ENCODE results near the gene EXTL2.
"Not testable (repeated sequence)": the region's sequence is repeated elsewhere in the genome, so short reads cannot be mapped to it uniquely, and the experiment has no call there.

Gene EXTL2

GRCh38 chr1:100902365-100902764 is 7.7 kb upstream of the EXTL2 start:
- no peak for DNase-seq (ENCODE audit: low read depth in 2 of 2)

GRCh38 chr1:100896481-100896982 is 1.9 kb upstream of the EXTL2 start:
- no peak for DNase-seq (ENCODE audit: low read depth in 2 of 2)

- peak; percentile 73 to 76 for DNase-seq (ENCODE audit: low read depth in 2 of 2)
These were observed 1.2 kb upstream of the EXTL2 start, which contains the start of gene SLC30A7 for GRCh38 chr1:100895540-100896480. TSS of gene SLC30A7 (plus strand) at chr1:100896090. CDS start at chr1:100896263, 173 bp downstream.

- DNase-seq (ENCODE audit: low read depth in 2 of 2), result no peak
These were observed 924 bp downstream of the EXTL2 start for GRCh38 chr1:100893718-100894117.

- no peak for DNase-seq (ENCODE audit: low read depth in 2 of 2)
These were observed 2.1 kb downstream of the EXTL2 start for GRCh38 chr1:100892554-100892953.

- no peak for DNase-seq (ENCODE audit: low read depth in 2 of 2)
These were observed 3.3 kb downstream of the EXTL2 start for GRCh38 chr1:100891380-100891779.

GRCh38 chr1:100889869-100890482 is 4.7 kb downstream of the EXTL2 start:
- not testable (repeated sequence) for DNase-seq (ENCODE audit: low read depth in 2 of 2)

DNA sequence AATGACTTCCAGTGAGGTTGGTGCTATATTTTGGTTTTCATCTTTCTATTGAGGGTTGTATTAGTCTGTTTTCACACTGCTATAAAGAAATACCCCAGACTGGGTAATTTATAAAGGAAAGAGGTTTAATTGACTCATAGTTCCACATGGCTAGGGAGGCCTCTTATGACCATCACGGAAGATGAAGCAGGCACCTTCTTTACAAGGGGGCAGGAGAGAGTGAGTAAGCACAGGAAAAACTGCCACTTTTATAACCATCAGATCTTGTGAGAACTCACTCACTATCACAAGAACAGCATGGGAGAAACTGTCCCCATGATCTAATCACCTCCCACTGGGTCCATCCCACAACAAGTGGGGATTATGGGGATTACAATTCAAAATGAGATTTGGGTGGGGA is 5.6 kb downstream of the EXTL2 start:
- not testable (repeated sequence) for DNase-seq (ENCODE audit: low read depth in 2 of 2)

- peak in 1 of 2 experiments; percentile 29 for DNase-seq (ENCODE audit: low read depth in 2 of 2)
These were observed 10.7 kb downstream of the EXTL2 start for GRCh38 chr1:100883963-100884362.

GRCh38 chr1:100882698-100883097 is 11.9 kb downstream of the EXTL2 start:
- DNase-seq (ENCODE audit: low read depth in 2 of 2), result no peak

- no peak for DNase-seq (ENCODE audit: low read depth in 2 of 2)
These were observed 13.0 kb downstream of the EXTL2 start for GRCh38 chr1:100881687-100882086.

- no peak for DNase-seq (ENCODE audit: low read depth in 2 of 2)
These were observed 15.2 kb downstream of the EXTL2 start for GRCh38 chr1:100879422-100879821.

DNA sequence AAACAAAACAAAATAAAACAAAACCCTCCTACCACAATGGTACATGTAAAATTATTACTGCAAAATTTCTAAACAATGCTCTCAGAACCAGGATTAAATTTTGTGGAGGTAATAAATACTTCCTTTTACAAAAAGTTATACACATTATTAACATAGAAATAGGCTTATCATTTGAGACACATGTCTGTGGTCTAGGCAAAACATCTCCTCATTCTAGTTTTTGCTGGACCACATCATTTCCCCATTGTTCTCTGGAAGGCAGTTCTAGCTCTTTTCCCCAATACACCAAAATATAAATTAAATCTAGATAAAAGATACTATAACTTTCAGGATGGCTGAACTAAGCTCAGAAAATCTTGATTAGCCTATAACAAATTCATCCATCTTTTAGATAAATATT is 18.4 kb downstream of the EXTL2 start:
- no peak for DNase-seq (ENCODE audit: low read depth in 2 of 2)

GRCh38 chr1:100875228-100875627 is 19.4 kb downstream of the EXTL2 start:
- no peak for DNase-seq (ENCODE audit: low read depth in 2 of 2)

DNA sequence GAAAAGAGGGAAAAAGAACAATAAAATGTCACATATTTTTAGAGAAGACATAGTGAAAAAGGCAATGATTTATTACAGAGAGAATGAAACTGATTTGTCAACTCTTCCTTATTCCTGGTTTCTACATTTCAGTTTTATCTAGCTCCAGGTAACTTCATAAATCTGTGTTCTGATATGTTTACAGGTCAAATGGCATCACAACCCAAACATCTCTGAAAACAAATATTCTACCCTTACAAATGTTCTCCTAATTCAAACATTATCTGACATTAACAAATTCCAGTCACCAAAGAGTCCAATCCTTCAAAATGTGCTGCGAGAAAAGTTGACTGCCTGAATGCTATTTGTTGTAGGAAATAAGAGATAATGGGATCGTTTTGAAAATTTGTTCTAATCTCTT is 20.2 kb downstream of the EXTL2 start:
- DNase-seq (ENCODE audit: low read depth in 2 of 2), result no peak

DNA sequence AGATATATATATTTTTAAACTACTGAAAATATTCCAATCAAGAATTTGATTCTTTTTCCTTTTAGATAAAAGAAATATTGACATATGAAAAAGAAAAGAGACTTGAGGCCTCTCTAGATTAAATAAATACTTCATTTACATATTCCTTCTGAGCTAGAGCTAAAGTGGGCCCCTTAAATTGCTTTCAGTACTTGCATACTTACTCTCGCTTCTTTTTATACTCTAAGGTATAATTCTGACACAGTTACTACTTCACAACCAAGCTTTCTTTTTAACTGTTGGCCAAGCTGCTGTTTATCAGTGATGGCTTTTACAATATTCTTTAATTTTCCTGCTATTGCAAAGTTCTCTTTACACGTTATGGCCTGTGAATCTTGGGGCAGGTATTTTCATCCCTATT is 24.6 kb downstream of the EXTL2 start:
- DNase-seq (ENCODE audit: low read depth in 2 of 2), result no peak

DNA sequence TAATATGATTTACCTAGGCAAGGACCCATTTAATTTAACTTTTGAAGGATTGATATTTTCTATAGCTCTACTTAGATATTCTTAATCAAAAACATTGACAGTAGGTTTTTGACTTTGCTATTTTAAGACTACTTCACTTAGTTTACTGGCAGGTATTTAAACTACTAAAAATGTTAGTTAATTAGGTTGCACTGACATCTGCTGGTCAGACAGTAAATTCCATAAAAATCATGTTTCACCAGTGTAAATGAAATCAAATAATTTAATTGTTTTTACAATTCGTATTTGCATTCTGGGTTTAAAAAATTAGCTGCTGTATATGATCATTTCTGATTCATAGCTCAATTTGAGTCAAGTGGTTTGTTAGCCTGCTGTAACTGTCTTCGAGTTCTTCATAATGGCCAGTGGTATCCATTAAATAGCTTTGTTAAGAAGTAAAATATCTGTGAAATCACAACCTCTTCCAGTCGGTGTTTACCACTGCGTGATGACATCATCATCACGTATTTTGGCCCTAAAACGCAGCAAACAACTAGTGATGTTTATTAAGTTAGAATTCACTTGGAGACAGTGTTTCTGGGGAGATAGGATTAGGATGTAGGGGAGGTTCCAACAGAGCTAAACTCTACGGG is 26.2 kb downstream of the EXTL2 start:
- DNase-seq (ENCODE audit: low read depth in 2 of 2), result peak in 1 of 2 experiments; percentile 23

DNA sequence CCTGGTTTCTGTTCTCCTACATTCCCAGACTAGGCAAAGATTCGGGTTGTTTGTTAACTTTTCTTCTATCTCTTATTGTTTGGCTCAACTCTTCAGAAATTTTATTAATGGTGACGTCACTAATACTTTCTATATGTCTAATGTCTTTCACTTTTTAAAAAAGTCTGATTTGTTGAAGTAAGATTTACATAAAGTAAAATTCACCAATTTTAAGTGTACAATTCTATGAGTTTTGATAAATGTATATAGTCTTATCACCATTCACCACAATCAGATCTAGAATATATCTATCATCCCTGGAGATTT is 27.8 kb downstream of the EXTL2 start:
- no peak for DNase-seq (ENCODE audit: low read depth in 2 of 2)

DNA sequence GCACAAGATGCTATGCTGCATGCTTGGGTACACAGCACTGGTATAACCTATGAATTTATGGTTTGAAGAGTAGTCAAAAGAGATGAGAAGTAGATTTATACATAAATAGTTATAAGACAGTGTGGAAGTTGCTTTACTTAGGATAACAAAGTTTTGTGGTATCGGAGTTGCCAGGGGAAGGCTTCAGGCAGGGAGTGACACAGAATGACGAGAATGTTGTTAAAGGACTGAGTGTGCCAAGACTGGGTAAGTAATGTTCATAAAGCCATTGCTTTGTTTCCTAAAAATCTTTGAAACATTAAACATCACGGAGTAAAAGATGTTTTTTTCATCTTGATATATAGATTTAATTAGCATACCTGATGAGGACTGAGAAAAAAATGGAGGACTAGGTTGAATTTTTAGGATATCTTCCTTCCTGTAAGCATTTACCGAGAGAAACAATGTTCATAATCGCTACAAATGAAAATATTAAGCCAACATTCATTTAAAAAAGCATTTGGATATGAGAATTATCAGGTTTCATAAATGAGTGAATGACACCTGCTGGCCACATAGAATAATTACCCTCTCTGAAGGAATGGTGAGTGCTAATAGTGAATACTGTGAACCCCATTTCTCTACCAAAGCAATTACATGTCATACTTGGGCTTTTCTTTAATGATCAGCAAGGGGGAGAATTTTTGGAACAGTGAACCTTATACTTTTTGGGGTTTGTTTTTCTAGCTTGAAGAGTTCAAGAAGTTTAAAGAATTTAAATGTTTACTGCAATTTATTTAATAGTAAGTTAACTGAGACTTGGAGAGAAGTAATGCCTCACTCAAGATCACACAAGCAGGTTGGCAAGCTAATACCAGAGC is 28.4 kb downstream of the EXTL2 start:
- DNase-seq (ENCODE audit: low read depth in 2 of 2), result peak; percentile 35 to 40

- peak; percentile 83 to 84 for DNase-seq (ENCODE audit: low read depth in 2 of 2)
These were observed 32.1 kb downstream of the EXTL2 start for GRCh38 chr1:100862591-100862990.

DNA sequence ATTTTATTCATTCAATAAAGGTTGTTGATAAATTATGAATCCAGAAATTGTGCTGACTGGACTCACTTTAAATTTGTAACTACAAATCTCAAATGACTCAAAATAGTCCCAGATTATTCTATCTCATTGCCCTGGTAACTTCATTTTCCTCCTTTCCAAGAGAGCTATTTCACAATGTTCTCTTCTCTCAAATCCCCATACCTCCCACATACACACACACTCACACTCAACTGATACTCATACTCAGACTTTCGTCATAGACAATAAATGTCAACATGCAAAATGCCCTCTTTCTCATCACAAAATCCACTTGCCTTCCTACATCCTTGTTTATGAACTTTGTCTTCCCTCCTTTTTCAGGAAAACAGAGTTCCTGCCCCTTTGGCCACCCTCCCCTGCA is 33.3 kb downstream of the EXTL2 start:
- DNase-seq (ENCODE audit: low read depth in 2 of 2), result no peak

Data from fibroblast of skin of left quadriceps (primary cell).